GM12878 (cell line): ENCODE measurements around the gene BIN1. TPM values are rescaled to one million over a fixed set of nuclear protein-coding genes. Genes with fewer than 3 reads are reported as not detected.

Experiments
- ATAC-seq: fragments of 200-7000 bp; cut with Tn5 transposase; 3 replicates; pipeline ENCODE4 v1.9.1; 2020; ENCODE audit warnings: mild to moderate bottlenecking, moderate library complexity
- BruUV-seq: library from RNA; stranded (reverse); fragments of 400-500 nt; replicated peaks from 2 replicates; lab custom pipeline; 2021; lab: Mats Ljungman, UMichigan
- CTCF ChIA-PET: fragments of 300-600 bp; sonication (Branson Sonifier 250); formaldehyde crosslinking; extraction: SDS; loops from one replicate; lab custom pipeline; 2021; ENCODE audit warnings: inconsistent platforms; lab: Yijun Ruan, JAX
- POLR2A ChIA-PET: fragments of 350-600 bp; formaldehyde crosslinking; extraction: SDS; loops from one replicate; lab custom pipeline; 2021; ENCODE audit warnings: inconsistent platforms; lab: Charles Lee
- RAD21 ChIA-PET: fragments of 300-600 bp; sonication (Branson Sonifier 250); formaldehyde crosslinking; loops from one replicate; lab custom pipeline; 2023; ENCODE audit warnings: antibody characterized with exemption; ENCODE audit not compliant: unreplicated experiment; lab: Charles Lee
- SMC1A ChIA-PET: fragments of 300-600 bp; sonication (Branson Sonifier 250); formaldehyde crosslinking; loops from one replicate; lab custom pipeline; 2023; ENCODE audit not compliant: unreplicated experiment, uncharacterized antibody; lab: Charles Lee
- DNase-seq: peaks from one replicate; pipeline ENCODE4 v3.0.0-alpha.2; 2011; ENCODE audit warnings: low read depth, low spot score
- FAIRE-seq: peaks from 3 replicates; lab custom pipeline; 2011; peaks lifted over from hg19 to GRCh38; lab: Jason Lieb, UNC
- H2AFZ ChIP-seq: 2 replicates; pipeline ENCODE4 v1.6.0; 2011; ENCODE audit warnings: low read depth, low read length, control low read depth; ENCODE audit not compliant: control insufficient read depth
- H3K27ac ChIP-seq: 2 replicates; pipeline ENCODE4 v1.5.1; 2011; ENCODE audit warnings: control low read depth; ENCODE audit not compliant: control insufficient read depth, insufficient read depth
- H3K27me3 ChIP-seq, 2 experiments: replicated peaks in 1 of 2; 2 replicates each; pipeline versions ENCODE4 v1.6.0 to v1.6.1; 2011; ENCODE audit warnings: low read length in 1 of 2; ENCODE audit not compliant: control insufficient read depth in 2 of 2, insufficient read depth in 2 of 2
- H3K36me3 ChIP-seq, 2 experiments: 2 replicates each; pipeline ENCODE4 v1.5.1; 2011; ENCODE audit warnings: low read length in 1 of 2; ENCODE audit not compliant: control insufficient read depth in 2 of 2, insufficient read depth in 2 of 2
- H3K4me1 ChIP-seq: 2 replicates; pipeline ENCODE4 v1.6.1; 2011; ENCODE audit warnings: mild to moderate bottlenecking, low read length, moderate library complexity, mixed read lengths; ENCODE audit not compliant: control insufficient read depth, insufficient read depth
- H3K4me2 ChIP-seq: 2 replicates; pipeline ENCODE4 v1.6.0; 2011; ENCODE audit warnings: control low read depth; ENCODE audit not compliant: control insufficient read depth, insufficient read depth
- H3K4me3 ChIP-seq: fragments of 200-600 bp; sonication (generic); 2 replicates; pipeline ENCODE4 v1.5.1; 2016
- H3K79me2 ChIP-seq: 2 replicates; pipeline ENCODE4 v1.6.0; 2011; ENCODE audit warnings: low read length; ENCODE audit not compliant: control insufficient read depth, insufficient read depth
- H3K9ac ChIP-seq: 2 replicates; pipeline ENCODE4 v1.8.0; 2011; ENCODE audit warnings: low read length, control low read depth, mixed read lengths; ENCODE audit not compliant: control insufficient read depth, insufficient read depth
- H3K9me3 ChIP-seq: replicated peaks from 3 replicates; pipeline ENCODE4 v1.5.1; 2011; ENCODE audit warnings: mild to moderate bottlenecking, low read length; ENCODE audit not compliant: control insufficient read depth, insufficient read depth
- H4K20me1 ChIP-seq: 2 replicates; pipeline ENCODE4 v1.6.0; 2011; ENCODE audit not compliant: control insufficient read depth, insufficient read depth
- ASH2L ChIP-seq: fragments of 300-600, 200-600 bp; sonication (generic); IDR thresholded peaks from 2 replicates; pipeline ENCODE4 v1.6.1; 2017; ENCODE audit warnings: low read depth, mild to moderate bottlenecking, borderline replicate concordance
- BCLAF1 ChIP-seq: fragments of 450-650 bp; IDR thresholded peaks from 2 replicates; pipeline ENCODE4 v1.6.1; 2017; ENCODE audit warnings: antibody characterized with exemption, mild to moderate bottlenecking, moderate library complexity
- FOXK2 ChIP-seq: fragments of 450-650 bp; IDR thresholded peaks from 2 replicates; pipeline ENCODE4 v1.6.1; 2017; ENCODE audit warnings: mild to moderate bottlenecking, moderate library complexity
- HDAC2 ChIP-seq: fragments of 200-600 bp; sonication (generic); IDR thresholded peaks from 2 replicates; pipeline ENCODE4 v1.6.1; 2017
- MTA3 ChIP-seq: IDR thresholded peaks from 2 replicates; pipeline ENCODE4 v1.6.1; 2012; ENCODE audit warnings: low read length, inconsistent platforms, borderline replicate concordance
- NKRF ChIP-seq: fragments of 450-650 bp; conservative IDR thresholded peaks from 2 replicates; pipeline ENCODE4 v1.6.1; 2017; ENCODE audit warnings: mild to moderate bottlenecking, moderate library complexity
- SMARCA5 ChIP-seq: fragments of 450-650 bp; IDR thresholded peaks from 2 replicates; pipeline ENCODE4 v1.6.1; 2017; ENCODE audit warnings: mild to moderate bottlenecking
- SREBF2 ChIP-seq: IDR thresholded peaks from 2 replicates; pipeline ENCODE4 v1.6.1; 2012; ENCODE audit warnings: mild to moderate bottlenecking, low read length
- YBX1 ChIP-seq: fragments of 450-650 bp; IDR thresholded peaks from 2 replicates; pipeline ENCODE4 v1.6.1; 2016; ENCODE audit warnings: antibody characterized with exemption
- ZNF384 ChIP-seq: IDR thresholded peaks from 2 replicates; pipeline ENCODE4 v1.6.1; 2012; ENCODE audit warnings: low read depth, mild to moderate bottlenecking, low read length, improper control_type of control experiment, borderline replicate concordance
- WGBS: methylation state at CpG from one replicate; pipeline ENCODE4 v1.1.6; 2016; ENCODE audit warnings: low lambda C conversion rate; ENCODE audit not compliant: insufficient replicate concordance, insufficient coverage; ENCODE audit errors: missing lambda C conversion rate; 5-methylcytosine and 5-hydroxymethylcytosine counted together
- in situ Hi-C: fragments of 300-500 bp; cut with MboI; formaldehyde crosslinking; loops from 9 replicates; pipeline ENCODE4 v1.14.3; 2018; ENCODE audit warnings: mixed read lengths
- intact Hi-C: fragments of 100-400 bp; cut with micrococcal nuclease; formaldehyde crosslinking; loops from one replicate; pipeline ENCODE4 v1.14.2; 2022; ENCODE audit not compliant: unreplicated experiment
- polyA plus RNA-seq, 11 experiments: library from polyadenylated mRNA; depleted of rRNA in 4 of 11; unstranded in 6 of 11; stranded (reverse) in 5 of 11; fragments of >200 nt; fragmentation: Nextera tagmentation in 4 of 11; fragmentation: Illumina TruSeq in 1 of 11; extraction: Ambion mirVana in 4 of 11; extraction: Trizol in 1 of 11; gene quantifications; 1 replicate in 1 of 11; 2 replicates in 10 of 11; pipeline versions ENCODE4 v1.2.1 to v1.2.3, GENCODE V29; 2011 to 2016; ENCODE audit warnings: inconsistent platforms in 2 of 11, missing spikeins in 2 of 11, low read depth in 1 of 11
- total RNA-seq, 4 experiments: library from RNA; depleted of rRNA in 3 of 4; stranded (reverse); fragments of >200 nt in 3 of 4; fragmentation: Illumina TruSeq in 1 of 4; extraction: Trizol in 1 of 4; gene quantifications; 2 replicates each; pipeline versions ENCODE4 v1.2.1 to v1.2.3, GENCODE V29; 2013 to 2021
- TF ChIP-seq, protein P1 (sequence below): IDR thresholded peaks from 2 replicates; pipeline ENCODE4 v1.6.1; 2011; ENCODE audit warnings: borderline replicate concordance, low read depth, mild to moderate bottlenecking, moderate library complexity, mixed read lengths, low read length; ENCODE audit not compliant: insufficient read depth; ENCODE audit errors: extremely low read length
- TF ChIP-seq, protein P2 (sequence below): IDR thresholded peaks from 2 replicates; pipeline ENCODE4 v1.6.1; 2012; ENCODE audit warnings: improper control_type of control experiment, low read depth, low read length; ENCODE audit not compliant: insufficient replicate concordance

The BIN1 gene
- total and polyA plus RNA-seq, 10 of the 15 experiments (the other 5 are each of a cell fraction or from before 2014, with no cell fraction given) = 0.32 to 21.3 (median 11.2) TPM

- TF ChIP-seq FOXK2 (no peak), MTA3 (no peak), BCLAF1 (no peak)
- TF ChIP-seq, protein P1, sequence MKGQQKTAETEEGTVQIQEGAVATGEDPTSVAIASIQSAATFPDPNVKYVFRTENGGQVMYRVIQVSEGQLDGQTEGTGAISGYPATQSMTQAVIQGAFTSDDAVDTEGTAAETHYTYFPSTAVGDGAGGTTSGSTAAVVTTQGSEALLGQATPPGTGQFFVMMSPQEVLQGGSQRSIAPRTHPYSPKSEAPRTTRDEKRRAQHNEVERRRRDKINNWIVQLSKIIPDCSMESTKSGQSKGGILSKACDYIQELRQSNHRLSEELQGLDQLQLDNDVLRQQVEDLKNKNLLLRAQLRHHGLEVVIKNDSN = no peak
Observed at GRCh38 chr2:127155028-127155581, 48.2 kb upstream of the BIN1 start (continued).

- SMC1A ChIA-PET = interaction anchor here (1.0 kb wide), 1 partner anchor 19 kb away, joined by 3 read pairs; no protein-coding TSS in a partner anchor
- Histone ChIP-seq H3K36me3 (no peaks in the 10 kb centered on the region), H3K27me3 (no peaks in the 10 kb centered on the region), H3K4me3 (no peak overlapping the region), H3K4me2 (no peak overlapping the region), H3K79me2 (no peaks in the 10 kb centered on the region), H3K27ac (no peak overlapping the region), H3K9ac (no peak overlapping the region), H4K20me1 (no peaks in the 10 kb centered on the region), H3K9me3 (peaks cover 1% of the 10 kb centered on the region; the same call in 1 of the 3 replicates), H2AFZ (no peak overlapping the region), H3K4me1 (no peaks in the 10 kb centered on the region)
- BruUV-seq = no TSS peak
- intact Hi-C loops (no loop called here), in situ Hi-C loops (no loop called here)
- ATAC-seq (no peak), FAIRE-seq (no peak), DNase-seq (no peak)
- CTCF ChIA-PET = interaction anchor here (0.8 to 1.0 kb wide), 2 partner anchors 19 to 87 kb away, joined by 3 read pairs; no protein-coding TSS in a partner anchor
- POLR2A ChIA-PET = interaction anchor here (0.7 kb wide), 1 partner anchor 116 kb away, joined by 6 read pairs; no protein-coding TSS in a partner anchor
- RAD21 ChIA-PET = no interaction called here
- TF ChIP-seq SMARCA5 = no peak
- no peak for TF ChIP-seq NKRF
- no peak for TF ChIP-seq ZNF384
- no peak for TF ChIP-seq YBX1
- no peak for TF ChIP-seq HDAC2
- no peak for TF ChIP-seq ASH2L
- no peak for TF ChIP-seq SREBF2
- TF ChIP-seq, protein P2, sequence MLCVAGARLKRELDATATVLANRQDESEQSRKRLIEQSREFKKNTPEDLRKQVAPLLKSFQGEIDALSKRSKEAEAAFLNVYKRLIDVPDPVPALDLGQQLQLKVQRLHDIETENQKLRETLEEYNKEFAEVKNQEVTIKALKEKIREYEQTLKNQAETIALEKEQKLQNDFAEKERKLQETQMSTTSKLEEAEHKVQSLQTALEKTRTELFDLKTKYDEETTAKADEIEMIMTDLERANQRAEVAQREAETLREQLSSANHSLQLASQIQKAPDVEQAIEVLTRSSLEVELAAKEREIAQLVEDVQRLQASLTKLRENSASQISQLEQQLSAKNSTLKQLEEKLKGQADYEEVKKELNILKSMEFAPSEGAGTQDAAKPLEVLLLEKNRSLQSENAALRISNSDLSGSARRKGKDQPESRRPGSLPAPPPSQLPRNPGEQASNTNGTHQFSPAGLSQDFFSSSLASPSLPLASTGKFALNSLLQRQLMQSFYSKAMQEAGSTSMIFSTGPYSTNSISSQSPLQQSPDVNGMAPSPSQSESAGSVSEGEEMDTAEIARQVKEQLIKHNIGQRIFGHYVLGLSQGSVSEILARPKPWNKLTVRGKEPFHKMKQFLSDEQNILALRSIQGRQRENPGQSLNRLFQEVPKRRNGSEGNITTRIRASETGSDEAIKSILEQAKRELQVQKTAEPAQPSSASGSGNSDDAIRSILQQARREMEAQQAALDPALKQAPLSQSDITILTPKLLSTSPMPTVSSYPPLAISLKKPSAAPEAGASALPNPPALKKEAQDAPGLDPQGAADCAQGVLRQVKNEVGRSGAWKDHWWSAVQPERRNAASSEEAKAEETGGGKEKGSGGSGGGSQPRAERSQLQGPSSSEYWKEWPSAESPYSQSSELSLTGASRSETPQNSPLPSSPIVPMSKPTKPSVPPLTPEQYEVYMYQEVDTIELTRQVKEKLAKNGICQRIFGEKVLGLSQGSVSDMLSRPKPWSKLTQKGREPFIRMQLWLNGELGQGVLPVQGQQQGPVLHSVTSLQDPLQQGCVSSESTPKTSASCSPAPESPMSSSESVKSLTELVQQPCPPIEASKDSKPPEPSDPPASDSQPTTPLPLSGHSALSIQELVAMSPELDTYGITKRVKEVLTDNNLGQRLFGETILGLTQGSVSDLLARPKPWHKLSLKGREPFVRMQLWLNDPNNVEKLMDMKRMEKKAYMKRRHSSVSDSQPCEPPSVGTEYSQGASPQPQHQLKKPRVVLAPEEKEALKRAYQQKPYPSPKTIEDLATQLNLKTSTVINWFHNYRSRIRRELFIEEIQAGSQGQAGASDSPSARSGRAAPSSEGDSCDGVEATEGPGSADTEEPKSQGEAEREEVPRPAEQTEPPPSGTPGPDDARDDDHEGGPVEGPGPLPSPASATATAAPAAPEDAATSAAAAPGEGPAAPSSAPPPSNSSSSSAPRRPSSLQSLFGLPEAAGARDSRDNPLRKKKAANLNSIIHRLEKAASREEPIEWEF = no peak
- 17% methylated on average over 4 of the region's 4 CpGs for WGBS
Observed at GRCh38 chr2:127154396-127154795, 47.4 kb upstream of the BIN1 start.
